ENCODE results near the gene CLEC16A.

CLEC16A gene

DNA sequence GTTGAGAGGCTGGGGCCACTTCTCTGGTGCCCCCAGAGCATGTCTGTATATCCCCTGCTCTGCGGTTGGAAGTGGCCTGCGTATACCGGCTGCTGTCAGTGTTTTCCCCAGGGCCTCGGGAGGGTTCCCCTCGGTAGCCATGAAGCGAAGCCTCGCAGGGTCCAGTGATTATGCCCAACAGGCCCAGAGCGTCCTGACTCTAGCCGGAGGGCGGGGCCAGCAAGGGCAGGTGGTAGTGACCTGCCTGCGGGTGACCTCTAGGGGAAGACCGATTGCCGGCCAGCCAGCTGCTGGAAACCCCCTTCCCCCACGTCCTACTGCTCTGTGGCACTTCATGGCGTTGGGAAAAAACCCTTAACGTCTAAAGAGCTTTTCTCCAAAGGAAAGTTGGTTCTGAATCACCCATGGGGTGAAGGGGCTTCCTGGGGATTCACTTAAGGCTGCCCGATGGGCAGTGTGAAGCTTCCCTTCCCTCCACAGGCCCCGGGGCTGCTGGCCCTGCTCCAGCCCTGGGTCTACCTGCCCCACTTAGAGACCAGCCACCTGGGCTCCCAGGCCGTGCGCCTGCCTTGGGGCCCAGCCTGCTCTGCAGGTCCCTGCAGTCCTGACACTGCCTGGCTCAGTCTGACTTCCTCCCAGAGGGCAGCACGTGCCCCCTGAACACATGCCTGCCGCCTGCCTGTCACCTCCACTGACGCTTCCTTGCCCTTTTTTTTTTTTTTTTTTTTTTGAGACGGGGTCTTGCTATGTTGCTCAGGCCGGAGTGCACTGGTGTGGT, 238.9 kb downstream of the CLEC16A start:
- FAIRE-seq: no peak

DNA sequence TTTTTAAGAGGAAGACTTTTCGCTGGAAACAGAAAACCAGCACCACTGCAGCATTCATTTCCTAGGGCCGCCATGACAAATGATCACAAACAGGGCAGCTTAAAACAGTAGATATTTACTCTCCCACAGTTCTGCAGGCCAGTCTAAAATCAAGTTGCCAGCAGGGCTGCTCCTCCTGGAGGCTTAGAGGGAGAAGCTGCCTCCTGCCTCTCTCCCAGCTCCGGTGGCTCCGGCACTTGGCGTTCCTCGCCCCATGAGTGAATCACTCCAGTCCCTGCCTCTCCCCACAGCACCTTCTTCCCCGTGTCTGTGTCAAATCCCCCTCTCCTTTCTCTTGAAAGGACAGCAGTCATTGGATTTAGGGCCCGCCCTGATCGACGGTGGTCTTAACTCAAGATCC, 239.6 kb downstream of the CLEC16A start:
- FAIRE-seq: no peak

DNA sequence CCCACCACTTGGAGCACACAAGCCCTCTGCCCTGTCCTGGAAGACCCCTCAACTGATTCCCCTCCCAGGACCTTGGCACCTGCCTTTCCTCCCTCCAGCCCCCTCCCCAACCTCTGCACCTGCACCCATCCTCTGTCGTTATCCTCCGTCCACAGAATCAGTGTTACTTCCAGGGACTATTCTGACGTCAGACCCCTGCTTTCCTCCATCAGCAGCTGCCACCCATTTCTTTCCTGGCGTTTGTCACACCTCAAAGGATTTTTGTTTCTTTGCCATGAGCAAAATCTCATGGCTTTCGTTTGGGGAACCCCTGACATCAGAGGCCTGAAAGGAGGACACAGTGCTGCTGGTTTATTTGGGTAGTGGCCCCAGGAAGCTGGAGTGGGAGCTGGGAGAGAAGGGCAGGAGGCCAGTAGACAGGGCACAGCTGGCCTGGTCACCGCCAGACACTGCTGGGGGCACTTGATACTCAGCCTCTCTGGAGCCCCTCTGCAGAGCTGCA, 243.2 kb downstream of the CLEC16A start:
- FAIRE-seq: no peak

- no peak for FAIRE-seq
Observed at GRCh38 chr16:11188801-11189740, 244.7 kb downstream of the CLEC16A start.

- FAIRE-seq: no peak
Observed at GRCh38 chr16:11190588-11191560, 246.5 kb downstream of the CLEC16A start.

GRCh38 chr16:11191665-11192064, 247.3 kb downstream of the CLEC16A start:
- no peak for FAIRE-seq

DNA sequence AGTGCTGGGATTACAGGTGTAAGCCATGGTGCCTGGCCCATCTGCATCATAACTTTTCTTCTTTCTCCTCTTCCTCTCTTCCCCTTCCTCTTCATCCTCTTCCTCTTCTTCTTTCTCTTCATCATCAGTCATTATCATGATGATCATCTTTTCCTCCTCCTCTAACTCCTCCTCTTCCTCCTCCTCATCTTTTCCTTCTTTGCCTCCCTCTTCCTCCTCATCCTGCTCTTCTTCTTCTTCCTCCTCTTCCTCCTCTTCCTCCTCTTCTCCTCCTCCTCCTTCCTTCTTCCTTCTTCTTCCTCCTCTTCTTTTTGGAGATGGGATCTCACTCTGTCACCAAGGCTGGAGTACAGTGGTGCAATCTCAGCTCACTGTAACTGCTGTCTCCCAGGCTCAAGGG, 249.1 kb downstream of the CLEC16A start:
- no peak for FAIRE-seq

DNA sequence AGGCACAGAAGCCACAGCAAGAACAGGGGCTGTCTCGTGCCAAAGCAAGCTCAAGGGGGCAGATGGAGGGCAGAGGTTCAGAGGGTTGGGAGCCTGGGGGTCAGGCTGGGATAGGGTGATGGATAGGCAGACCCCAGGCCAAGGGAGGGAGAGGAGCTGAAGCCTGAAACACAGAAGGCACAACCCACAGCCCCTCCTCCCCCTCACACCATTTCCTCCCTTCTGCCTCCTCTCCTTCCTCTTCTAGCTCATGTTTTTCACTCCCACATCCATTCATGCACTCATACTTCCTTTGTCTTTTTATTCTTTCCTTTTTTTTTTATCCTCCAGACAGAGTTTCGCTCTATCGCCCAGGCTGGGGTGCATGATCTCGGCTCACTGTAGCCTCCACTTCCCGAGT, 250.5 kb downstream of the CLEC16A start:
- no peak for FAIRE-seq

- FAIRE-seq: no peak
Observed at GRCh38 chr16:11196286-11196828, 252.0 kb downstream of the CLEC16A start.

DNA sequence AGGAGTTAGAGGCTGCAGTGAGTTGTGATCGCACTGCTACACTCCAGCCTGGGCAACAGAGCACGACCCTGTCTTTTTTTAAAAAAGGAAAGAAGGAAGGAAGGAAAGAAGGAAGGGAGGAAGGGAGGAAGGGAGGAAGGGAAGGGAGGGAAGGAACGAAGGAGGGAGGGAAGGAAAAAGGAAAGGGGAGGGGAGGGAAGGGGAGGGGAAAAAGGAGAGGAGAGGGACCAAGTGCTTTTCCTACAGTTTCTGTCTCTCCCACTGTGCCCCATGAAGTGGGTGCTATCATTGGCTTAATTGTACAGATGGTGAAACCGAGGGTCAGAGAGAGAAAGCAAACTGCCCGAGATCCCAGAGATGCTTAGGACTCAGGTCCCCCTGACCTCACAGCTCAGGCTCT, 254.0 kb downstream of the CLEC16A start:
- no peak for FAIRE-seq

DNA sequence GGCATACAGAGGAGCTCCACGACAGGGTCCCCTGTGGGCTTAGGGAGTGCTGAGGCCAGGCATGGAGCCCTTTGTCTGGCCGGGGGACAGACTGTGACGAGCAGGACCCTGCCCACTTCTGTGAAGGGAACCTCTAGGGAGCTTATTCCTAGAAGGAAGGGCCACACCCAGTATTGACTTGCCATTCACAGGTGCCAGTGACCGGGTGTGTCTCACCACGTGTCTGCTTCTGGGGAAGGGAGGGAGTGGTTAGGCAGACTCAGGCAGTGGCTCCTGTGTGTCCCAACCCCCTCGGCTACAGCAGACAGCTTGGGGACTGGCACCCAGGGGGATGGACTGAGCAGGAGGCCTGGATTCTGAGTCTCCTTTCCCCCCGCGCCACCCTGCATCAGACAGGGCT, 254.5 kb downstream of the CLEC16A start:
- FAIRE-seq: no peak

DNA sequence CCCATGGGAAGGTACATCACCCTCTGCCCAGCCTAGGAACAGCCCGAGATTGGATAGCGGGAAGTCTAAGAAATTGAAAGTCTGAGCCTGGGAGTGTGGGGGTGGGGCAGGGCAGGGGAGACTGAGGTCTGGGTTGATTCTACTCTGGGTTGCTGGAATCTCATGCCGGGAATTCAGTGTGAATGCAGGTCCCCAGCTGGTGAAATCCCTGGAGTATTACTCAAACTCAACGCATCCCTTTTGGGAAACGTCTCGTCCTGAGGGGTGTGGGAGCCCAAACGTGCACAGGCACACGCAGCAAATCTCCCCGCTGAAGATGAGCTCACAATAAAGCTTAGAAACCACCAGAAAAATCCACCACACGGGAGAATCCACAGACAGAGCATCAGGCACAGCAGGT, 256.2 kb downstream of the CLEC16A start:
- no peak for FAIRE-seq

DNA sequence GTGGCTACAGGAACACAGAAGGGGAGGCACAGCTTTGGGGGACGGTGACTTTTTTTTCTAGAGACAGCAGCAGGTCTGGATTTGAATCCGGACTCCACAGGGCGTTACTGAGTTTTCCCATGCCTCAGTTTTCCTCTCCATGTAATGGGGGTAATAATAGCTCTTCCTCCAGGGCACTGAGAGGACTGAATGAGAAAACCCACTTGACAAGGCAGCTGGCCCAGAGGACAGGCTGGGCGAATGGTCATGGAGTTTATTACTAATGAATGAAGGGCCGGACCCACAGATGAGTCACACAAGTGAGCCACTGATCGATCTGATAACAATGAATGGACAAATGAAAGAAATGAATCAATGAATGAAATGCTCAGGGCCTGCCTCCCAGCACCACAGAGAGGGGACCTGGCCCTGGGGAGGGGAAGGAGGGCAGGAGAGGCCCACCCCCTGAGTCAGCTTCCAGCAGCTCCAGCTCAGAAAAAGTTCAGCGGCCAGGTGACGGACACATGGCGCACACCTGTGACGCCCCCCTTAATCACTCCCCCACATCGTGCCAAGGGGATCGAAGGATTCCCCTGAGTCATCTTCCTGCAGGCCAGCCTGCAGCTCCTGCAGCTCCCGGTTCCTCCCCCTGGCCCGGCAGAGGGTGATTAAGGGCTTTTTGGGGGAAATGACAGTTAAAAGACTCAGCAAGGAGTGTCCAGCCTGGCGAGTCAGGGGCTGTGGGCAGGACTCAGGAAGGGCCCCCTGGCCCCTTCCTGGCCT, 257.3 kb downstream of the CLEC16A start:
- no peak for FAIRE-seq

DNA sequence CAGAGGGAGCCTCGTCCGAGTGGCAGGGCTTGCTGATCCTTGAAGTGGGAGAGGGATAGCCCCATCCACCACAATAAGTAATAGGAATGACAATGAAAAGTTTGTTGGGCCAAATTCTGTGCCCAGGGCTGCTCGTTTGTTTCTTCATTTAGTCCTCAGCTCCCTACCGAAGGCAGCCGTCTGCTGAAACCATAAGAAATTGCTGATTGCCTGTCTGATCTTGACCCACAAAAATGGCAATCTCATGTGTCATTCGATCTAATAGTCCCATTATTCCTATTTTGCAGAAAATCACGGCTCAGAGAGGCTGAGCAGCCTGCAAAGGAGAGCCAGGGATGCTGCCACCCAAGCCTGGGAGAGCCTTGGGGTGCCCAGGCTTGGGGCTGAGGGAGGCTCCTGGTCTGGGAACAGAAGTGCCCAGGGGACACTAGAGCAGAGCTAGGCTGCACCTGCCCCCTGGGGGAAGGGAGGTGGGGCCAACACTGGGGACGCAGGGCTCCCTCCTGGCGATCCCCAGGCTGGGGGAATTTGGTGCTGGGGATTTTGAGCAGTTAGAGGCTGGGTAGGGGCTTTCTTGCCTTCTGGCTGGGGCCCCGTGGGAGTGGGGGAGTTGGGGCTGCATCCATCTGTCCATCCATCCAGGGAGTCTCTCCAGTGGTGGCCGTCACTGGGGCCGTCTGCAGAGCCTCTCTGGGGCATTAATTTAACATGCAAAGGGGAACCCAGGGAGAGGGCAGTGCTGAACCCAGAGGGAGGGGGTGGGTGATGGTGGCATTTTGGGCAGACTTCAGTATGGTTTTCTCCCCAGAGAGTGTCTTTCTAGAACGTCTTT, 258.1 kb downstream of the CLEC16A start:
- no peak for FAIRE-seq

DNA sequence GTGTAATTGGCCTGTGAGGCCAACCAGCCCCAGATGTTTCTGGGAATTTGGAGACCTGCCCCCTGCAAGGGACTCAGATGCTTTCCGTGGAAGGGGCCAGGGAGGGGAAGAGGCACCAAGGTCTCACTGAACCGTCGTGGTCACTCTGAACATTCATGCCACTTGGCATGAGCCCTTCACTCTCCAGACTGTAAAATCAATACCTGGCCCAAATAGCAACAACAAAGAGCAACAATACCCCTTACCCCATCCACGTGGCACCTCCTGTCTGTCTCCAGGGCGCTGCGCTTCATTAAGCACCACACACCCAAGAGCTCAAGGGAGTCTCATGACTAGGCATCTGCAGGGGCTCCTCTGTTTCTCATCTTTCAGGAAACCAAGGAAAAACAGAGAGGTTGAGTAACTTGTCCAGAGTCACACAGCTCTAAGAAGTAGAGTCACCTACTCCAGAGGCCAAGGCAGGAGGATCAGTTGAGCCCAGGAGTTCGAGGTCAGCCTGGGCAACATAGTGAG, 258.8 kb downstream of the CLEC16A start:
- no peak for FAIRE-seq

GRCh38 chr16:11204513-11205047, 260.2 kb downstream of the CLEC16A start:
- FAIRE-seq: no peak

GRCh38 chr16:11205065-11205699, 260.8 kb downstream of the CLEC16A start:
- FAIRE-seq: no peak

DNA sequence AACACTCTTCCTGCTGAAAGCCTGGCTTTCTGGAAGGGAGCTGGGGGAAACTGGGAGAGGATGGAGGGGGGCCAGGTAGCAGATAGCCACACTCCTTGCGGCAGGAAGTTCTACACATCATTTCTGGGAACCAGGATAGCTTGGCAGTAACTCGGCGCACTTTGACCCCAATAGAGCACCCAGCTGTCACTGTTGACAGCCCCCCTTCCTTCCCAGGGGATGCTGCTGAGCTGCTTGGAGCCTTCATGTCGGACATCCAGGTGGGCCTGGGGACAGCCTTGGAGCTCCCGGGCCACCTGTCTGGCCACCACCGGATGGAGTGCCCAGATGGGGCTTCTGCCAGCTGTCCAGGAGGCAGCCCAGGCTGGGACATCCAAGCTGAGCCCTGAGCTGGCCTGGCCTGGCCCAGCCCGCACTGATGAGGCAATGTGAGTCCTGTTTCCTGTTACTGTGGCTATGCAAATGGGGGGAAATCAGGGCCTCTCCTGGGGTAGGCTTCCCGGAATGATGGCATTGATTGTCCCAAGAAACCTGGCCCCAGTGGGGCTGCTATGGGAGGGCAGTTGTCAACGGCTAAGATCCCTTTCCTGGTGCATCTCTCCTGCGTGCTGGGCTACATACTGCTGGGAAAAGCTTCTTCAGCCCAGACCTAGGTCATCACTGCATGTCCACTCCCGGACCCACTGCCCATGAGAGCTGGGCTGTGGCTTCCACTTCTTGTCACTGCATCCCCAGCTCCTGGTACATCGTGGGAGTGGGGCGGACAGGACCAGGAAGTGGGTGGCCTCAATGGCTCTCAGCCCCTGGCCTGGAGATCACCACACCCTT, 261.6 kb downstream of the CLEC16A start:
- FAIRE-seq: no peak

DNA sequence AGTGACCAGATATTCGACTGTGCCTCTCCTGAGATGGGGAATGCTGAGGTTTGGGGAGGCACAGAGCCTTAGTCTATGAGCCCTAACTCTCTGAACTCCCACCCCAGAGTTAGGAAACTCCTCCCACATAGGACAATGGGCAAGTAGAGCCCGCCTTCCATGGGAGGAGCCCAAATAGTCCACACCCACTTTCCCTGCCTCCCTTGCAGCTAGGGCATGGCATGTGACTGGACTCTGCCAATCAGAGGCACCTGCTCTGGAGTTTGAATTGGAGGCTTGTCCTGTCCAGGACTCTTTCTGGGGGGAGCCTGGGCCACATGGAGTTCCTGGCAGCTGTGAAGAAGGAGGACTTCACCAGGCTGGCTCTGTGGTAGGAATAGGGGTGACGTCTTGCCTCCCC, 263.3 kb downstream of the CLEC16A start:
- FAIRE-seq: no peak

All from G401.6 (cell line).